ENCODE measurements around the gene PJA2. TPM values are rescaled to one million over a fixed set of nuclear protein-coding genes. Genes with fewer than 3 reads are reported as not detected.

Gene PJA2
- total RNA-seq, 4 donors from 2014 or later, result 107 to 188 (median 153) TPM

- no peaks in the 10 kb centered on the region for H3K27me3 ChIP-seq
- peaks cover 5 to 14% of the 10 kb centered on the region in 2 donors for H3K36me3 ChIP-seq
- intact Hi-C loops (cut with DNase I), result no loop called here
- WGBS, 2 donors, result 94 to 98% methylated on average over 2 of the region's 2 CpGs
- H3K9me3 ChIP-seq, result no peaks in the 10 kb centered on the region
- TF ChIP-seq POLR2A (IDR thresholded peaks at IDR 0.05), result no peak
- no peak for TF ChIP-seq CTCF (IDR thresholded peaks at IDR 0.05)
- H3K27ac ChIP-seq, result no peak overlapping the region
- DNase-seq, result no peak
- H3K4me3 ChIP-seq (replicated peaks in 1 of 3), result no peak overlapping the region
- H3K4me1 ChIP-seq, result peaks cover 0 to 3% of the 10 kb centered on the region in 2 donors
These were observed 64.1 kb downstream of the PJA2 start for GRCh38 chr5:109345699-109346098.

GRCh38 chr5:109340351-109340750 lies 69.4 kb downstream of the PJA2 start:
- WGBS, 2 donors, result 95 to 98% methylated on average over 1 to 5 of the region's 5 CpGs
- Histone ChIP-seq H3K4me1 (no peaks in the 10 kb centered on the region), H3K4me3 (replicated peaks in 1 of 3) (no peak overlapping the region), H3K27me3 (no peaks in the 10 kb centered on the region), H3K27ac (no peak overlapping the region), H3K9me3 (no peaks in the 10 kb centered on the region), H3K36me3 (peaks cover 14 to 21% of the 10 kb centered on the region in 2 donors)
- intact Hi-C loops (cut with DNase I), result no loop called here
- DNase-seq, result no peak
- no peak for TF ChIP-seq POLR2A (IDR thresholded peaks at IDR 0.05)

- Histone ChIP-seq H3K36me3 (peaks cover 9 to 13% of the 10 kb centered on the region in 2 donors), H3K27ac (no peak overlapping the region), H3K27me3 (no peaks in the 10 kb centered on the region), H3K9me3 (no peaks in the 10 kb centered on the region), H3K4me3 (replicated peaks in 1 of 3) (no peak overlapping the region), H3K4me1 (no peaks in the 10 kb centered on the region)
- intact Hi-C loops (cut with DNase I), result no loop called here
- no peak for TF ChIP-seq CTCF (IDR thresholded peaks at IDR 0.05)
- no peak for TF ChIP-seq POLR2A (IDR thresholded peaks at IDR 0.05)
- DNase-seq, result no peak
These were observed 74.7 kb downstream of the PJA2 start for GRCh38 chr5:109335114-109335513.

GRCh38 chr5:109334056-109334455 lies 75.7 kb downstream of the PJA2 start:
- intact Hi-C loops (cut with DNase I), result no loop called here
- no peaks in the 10 kb centered on the region for H3K27me3 ChIP-seq
- no peak overlapping the region for H3K4me3 ChIP-seq (replicated peaks in 1 of 3)
- peaks cover 9 to 13% of the 10 kb centered on the region in 2 donors for H3K36me3 ChIP-seq
- no peaks in the 10 kb centered on the region for H3K9me3 ChIP-seq
- no peaks in the 10 kb centered on the region for H3K4me1 ChIP-seq
- WGBS, 2 donors, result 100% methylated on average over 1 of the region's 1 CpG
- TF ChIP-seq CTCF (IDR thresholded peaks at IDR 0.05) (no peak), POLR2A (IDR thresholded peaks at IDR 0.05) (no peak)
- no peak overlapping the region for H3K27ac ChIP-seq
- DNase-seq, result no peak

GRCh38 chr5:109329333-109330237 lies 80.2 kb downstream of the PJA2 start:
- H3K27ac ChIP-seq, result no peak overlapping the region
- WGBS, 2 donors, result 79 to 80% methylated on average over 4 of the region's 4 CpGs
- intact Hi-C loops (cut with DNase I), result no loop called here

GRCh38 chr5:109328626-109329025 lies 81.1 kb downstream of the PJA2 start:
- H3K27ac ChIP-seq, result no peak overlapping the region
- H3K27me3 ChIP-seq, result no peaks in the 10 kb centered on the region
- TF ChIP-seq CTCF (IDR thresholded peaks at IDR 0.05) (no peak), POLR2A (IDR thresholded peaks at IDR 0.05) (no peak)
- intact Hi-C loops (cut with DNase I), result no loop called here
- H3K4me1 ChIP-seq, result peaks cover 0 to 5% of the 10 kb centered on the region in 2 donors
- 85 to 86% methylated on average over 1 of the region's 1 CpG for WGBS, 2 donors
- no peak for DNase-seq
- H3K9me3 ChIP-seq, result no peaks in the 10 kb centered on the region
- peaks cover 0 to 5% of the 10 kb centered on the region in 2 donors for H3K36me3 ChIP-seq
- no peak overlapping the region for H3K4me3 ChIP-seq (replicated peaks in 1 of 3)

More at GRCh38 chr5:109329333-109330237, 80.2 kb downstream of the PJA2 start:
- Histone ChIP-seq H3K36me3 (peaks cover 0 to 5% of the 10 kb centered on the region in 2 donors), H3K27me3 (no peaks in the 10 kb centered on the region), H3K9me3 (no peaks in the 10 kb centered on the region), H3K4me3 (replicated peaks in 1 of 3) (no peak overlapping the region), H3K4me1 (no peaks in the 10 kb centered on the region)
- no peak for DNase-seq
- TF ChIP-seq POLR2A (IDR thresholded peaks at IDR 0.05), result no peak
